Measurements from ENCODE around the gene ELANE.

The ELANE gene

GRCh38 chr19:899336-900042 lies 47.4 kb downstream of the ELANE start:
- H3K4me2 ChIP-seq (ENCODE audit: low read length): no peak overlapping the region
- H3K36me3 ChIP-seq (ENCODE audit: insufficient read depth, low read length): peaks cover 33% of the 10 kb centered on the region
- H3K9ac ChIP-seq (ENCODE audit: low read length): no peak overlapping the region
- no peaks in the 10 kb centered on the region; the same call in 1 of the 2 replicates for H3F3A ChIP-seq (ENCODE audit: insufficient read depth, low read length)
- H3K9me3 ChIP-seq (ENCODE audit: low read length): no peaks in the 10 kb centered on the region
- no peak overlapping the region for H2AFZ ChIP-seq (ENCODE audit: low read length)
- H3K27ac ChIP-seq (ENCODE audit: low read depth, low read length, poor library complexity, severe bottlenecking): no peak overlapping the region
- peaks cover 19% of the 10 kb centered on the region for H3K4me1 ChIP-seq (ENCODE audit: insufficient read depth, low read length, severe bottlenecking)
- H3K9me2 ChIP-seq (ENCODE audit: low read depth, low read length): no peaks in the 10 kb centered on the region
- no peak for TF ChIP-seq EZH2 (IDR thresholded peaks at IDR 0.05; ENCODE audit: borderline replicate concordance, low read length)
- no peak for TF ChIP-seq CTCF (IDR thresholded peaks at IDR 0.05; ENCODE audit: low read length)
- H3K79me2 ChIP-seq (ENCODE audit: insufficient read depth, low read length): no peaks in the 10 kb centered on the region; the same call in 1 of the 2 replicates
- no peak overlapping the region for H3K4me3 ChIP-seq (ENCODE audit: low read depth, low read length, poor library complexity, severe bottlenecking)
- H4K20me1 ChIP-seq (ENCODE audit: insufficient read depth, low read length): no peaks in the 10 kb centered on the region
- H3K27me3 ChIP-seq (ENCODE audit: insufficient read depth, low read length): no peaks in the 10 kb centered on the region

GRCh38 chr19:900043-900301 lies 47.9 kb downstream of the ELANE start:
- no peak overlapping the region for H3K4me3 ChIP-seq (ENCODE audit: low read depth, low read length, poor library complexity, severe bottlenecking)
- no peak overlapping the region for H3K4me2 ChIP-seq (ENCODE audit: low read length)
- H3K9me2 ChIP-seq (ENCODE audit: low read depth, low read length): no peaks in the 10 kb centered on the region
- H3K9me3 ChIP-seq (ENCODE audit: low read length): no peaks in the 10 kb centered on the region
- H4K20me1 ChIP-seq (ENCODE audit: insufficient read depth, low read length): no peaks in the 10 kb centered on the region
- peaks cover 33% of the 10 kb centered on the region for H3K36me3 ChIP-seq (ENCODE audit: insufficient read depth, low read length)
- H3F3A ChIP-seq (ENCODE audit: insufficient read depth, low read length): no peaks in the 10 kb centered on the region; the same call in 1 of the 2 replicates
- H3K27me3 ChIP-seq (ENCODE audit: insufficient read depth, low read length): no peaks in the 10 kb centered on the region
- H3K79me2 ChIP-seq (ENCODE audit: insufficient read depth, low read length): no peaks in the 10 kb centered on the region; the same call in 1 of the 2 replicates
- no peak overlapping the region for H3K9ac ChIP-seq (ENCODE audit: low read length)
- no peak overlapping the region for H3K27ac ChIP-seq (ENCODE audit: low read depth, low read length, poor library complexity, severe bottlenecking)
- TF ChIP-seq CTCF (IDR thresholded peaks at IDR 0.05; ENCODE audit: low read length): no peak
- TF ChIP-seq EZH2 (IDR thresholded peaks at IDR 0.05; ENCODE audit: borderline replicate concordance, low read length): no peak
- no peak overlapping the region for H2AFZ ChIP-seq (ENCODE audit: low read length)
- H3K4me1 ChIP-seq (ENCODE audit: insufficient read depth, low read length, severe bottlenecking): peaks cover 19% of the 10 kb centered on the region

GRCh38 chr19:900302-901111 lies 48.4 kb downstream of the ELANE start:
- Histone ChIP-seq H3K9ac (ENCODE audit: low read length) (no peak overlapping the region), H3F3A (ENCODE audit: insufficient read depth, low read length) (no peaks in the 10 kb centered on the region; the same call in 1 of the 2 replicates), H3K9me3 (ENCODE audit: low read length) (no peaks in the 10 kb centered on the region), H2AFZ (ENCODE audit: low read length) (no peak overlapping the region), H3K9me2 (ENCODE audit: low read depth, low read length) (no peaks in the 10 kb centered on the region), H3K4me3 (ENCODE audit: low read depth, low read length, poor library complexity, severe bottlenecking) (no peak overlapping the region), H3K36me3 (ENCODE audit: insufficient read depth, low read length) (peaks cover 33% of the 10 kb centered on the region), H3K79me2 (ENCODE audit: insufficient read depth, low read length) (no peaks in the 10 kb centered on the region; the same call in 1 of the 2 replicates), H3K4me2 (ENCODE audit: low read length) (no peak overlapping the region), H4K20me1 (ENCODE audit: insufficient read depth, low read length) (no peaks in the 10 kb centered on the region), H3K27me3 (ENCODE audit: insufficient read depth, low read length) (no peaks in the 10 kb centered on the region), H3K4me1 (ENCODE audit: insufficient read depth, low read length, severe bottlenecking) (peaks cover 20% of the 10 kb centered on the region), H3K27ac (ENCODE audit: low read depth, low read length, poor library complexity, severe bottlenecking) (no peak overlapping the region)
- TF ChIP-seq EZH2 (IDR thresholded peaks at IDR 0.05; ENCODE audit: borderline replicate concordance, low read length) (no peak), CTCF (IDR thresholded peaks at IDR 0.05; ENCODE audit: low read length) (no peak)
